ENCODE data around the gene RAB17.

RAB17 gene

DNA sequence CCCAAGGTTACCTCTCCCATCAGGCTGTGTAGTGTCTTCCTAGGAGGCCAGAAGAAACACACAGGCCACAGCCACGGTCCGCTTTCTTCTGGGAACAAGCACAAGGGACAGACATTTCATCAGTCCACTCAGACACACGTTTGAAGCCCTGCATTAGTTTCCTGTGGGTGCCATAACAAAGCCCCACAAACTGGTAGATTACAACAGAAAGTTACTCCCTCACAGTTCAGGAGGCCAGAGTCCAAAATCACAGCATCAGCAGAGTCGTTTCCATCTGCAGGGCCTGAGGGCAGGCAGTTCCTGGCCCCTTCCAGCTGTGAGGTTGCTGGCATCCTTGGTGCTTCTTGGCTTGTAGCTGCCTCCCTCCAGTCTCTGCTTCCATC, 32.9 kb downstream of the RAB17 start:
- no peak for DNase-seq

DNA sequence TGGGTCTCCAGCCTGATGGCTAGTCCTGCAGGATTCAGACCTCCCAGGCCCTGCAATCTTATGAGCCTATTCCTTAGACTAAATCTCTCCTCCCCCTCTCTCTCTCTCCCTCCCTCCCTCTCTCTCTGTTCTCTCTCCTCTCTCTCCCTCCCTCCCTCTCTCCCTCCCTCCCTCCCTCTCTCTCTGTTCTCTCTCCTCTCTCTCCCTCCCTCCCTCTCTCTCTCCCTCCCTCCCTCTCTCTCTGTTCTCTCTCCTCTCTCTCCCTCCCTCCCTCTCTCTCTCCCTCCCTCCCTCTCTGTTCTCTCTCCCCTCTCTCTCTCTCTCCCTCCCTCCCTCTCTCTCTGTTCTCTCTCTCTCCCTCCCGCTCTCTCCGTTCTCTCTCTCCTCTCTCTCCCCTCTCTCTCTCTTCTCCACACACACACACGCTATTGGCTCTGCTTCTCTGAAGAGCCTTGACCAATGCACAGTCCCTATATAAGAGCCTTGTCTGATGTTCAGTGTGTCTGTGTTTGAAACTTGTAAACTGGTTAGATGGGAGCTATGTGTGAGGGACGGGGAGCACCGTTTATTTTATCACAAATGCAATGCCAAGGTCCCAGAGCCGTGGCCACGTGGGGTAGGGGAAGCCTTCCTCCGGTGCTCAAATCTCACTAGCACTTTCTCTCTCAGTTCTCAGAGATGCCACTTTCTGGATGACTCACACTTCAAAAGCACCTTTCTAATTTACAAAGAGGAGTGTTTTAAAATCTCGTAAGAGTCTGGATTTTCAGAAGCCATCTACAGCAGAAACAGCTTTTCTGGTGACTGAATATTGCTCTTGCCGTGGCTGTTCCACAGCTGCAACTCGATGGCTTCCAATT, 33.5 kb downstream of the RAB17 start:
- DNase-seq: no peak

DNA sequence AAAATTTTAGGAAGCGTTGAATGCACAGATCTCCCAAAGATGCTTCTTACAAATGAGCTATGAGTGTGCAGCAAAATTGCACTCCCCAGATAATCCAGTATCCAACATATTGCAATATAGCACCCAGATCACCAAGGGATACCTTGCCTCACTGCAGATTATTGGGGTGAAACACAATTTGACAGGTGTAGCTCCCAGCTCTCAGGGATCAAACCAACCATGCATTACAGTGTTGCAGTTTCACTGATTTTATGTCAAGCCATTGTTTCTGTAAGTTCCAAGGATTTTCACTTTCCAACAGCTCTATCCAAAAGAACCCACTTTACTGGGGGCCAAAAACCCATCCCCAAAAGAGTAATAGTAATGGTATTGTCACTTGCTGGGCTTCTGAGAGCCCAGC, 35.0 kb downstream of the RAB17 start:
- DNase-seq: no peak

DNA sequence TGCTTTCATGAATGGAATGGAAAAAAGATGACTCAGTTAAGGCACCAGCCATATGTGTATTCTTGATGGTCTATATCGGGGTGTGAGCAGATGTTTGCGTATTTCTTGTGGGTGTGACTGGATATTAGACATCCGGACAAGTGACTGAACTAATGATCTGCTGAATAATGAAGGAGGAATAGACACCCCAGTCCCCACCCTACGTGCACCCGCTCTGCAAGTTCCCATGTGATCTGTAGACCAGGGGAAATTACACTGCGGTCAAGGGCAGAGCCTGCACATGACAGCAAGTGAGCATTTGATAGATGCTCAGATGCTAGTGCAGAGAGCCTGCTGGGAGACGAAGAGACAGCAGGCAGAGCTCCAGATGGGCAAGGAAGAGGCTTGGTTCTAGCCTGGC, 36.6 kb downstream of the RAB17 start:
- DNase-seq: no peak

- DNase-seq: no peak
Observed at GRCh38 chr2:237552908-237553307, 37.6 kb downstream of the RAB17 start.

- DNase-seq: no peak
Observed at GRCh38 chr2:237551071-237551574, 39.4 kb downstream of the RAB17 start.

DNA sequence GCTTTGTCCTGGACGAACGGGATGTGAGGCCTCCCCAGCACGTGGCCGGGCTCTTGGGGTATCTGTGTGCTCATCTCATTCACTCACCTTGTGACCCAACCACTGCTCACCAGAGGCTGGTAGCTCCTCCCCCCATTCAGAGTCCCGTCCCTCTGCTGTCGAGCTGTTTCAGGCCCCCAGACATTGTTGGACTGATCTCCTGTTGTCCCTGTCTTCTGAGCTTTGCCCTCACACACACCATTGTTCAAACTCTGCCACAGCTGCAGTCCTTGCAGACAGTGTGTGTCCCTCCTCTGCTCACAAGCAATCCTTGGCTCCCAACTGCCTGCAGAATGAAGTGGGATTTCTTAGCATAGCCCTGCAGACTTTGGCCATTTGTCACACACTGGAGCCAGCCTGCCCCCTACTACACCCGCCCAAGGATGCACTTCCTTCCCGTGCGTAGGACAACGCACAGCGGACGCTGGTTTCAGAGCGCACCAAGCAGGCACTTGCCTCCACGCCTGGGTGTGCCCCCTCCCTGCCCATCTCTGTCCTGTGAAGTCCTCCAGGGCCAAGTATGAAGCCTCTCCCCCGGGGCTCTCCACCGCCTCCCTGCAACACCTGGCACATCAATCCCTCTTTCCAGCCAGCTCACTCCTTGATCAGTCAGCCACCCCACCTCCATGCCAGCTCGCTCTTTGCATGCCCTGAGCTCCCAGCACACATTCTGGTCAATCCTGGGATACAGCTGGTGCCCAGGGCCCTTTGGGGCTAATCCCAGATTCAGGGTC, 40.7 kb downstream of the RAB17 start:
- DNase-seq: no peak

DNA sequence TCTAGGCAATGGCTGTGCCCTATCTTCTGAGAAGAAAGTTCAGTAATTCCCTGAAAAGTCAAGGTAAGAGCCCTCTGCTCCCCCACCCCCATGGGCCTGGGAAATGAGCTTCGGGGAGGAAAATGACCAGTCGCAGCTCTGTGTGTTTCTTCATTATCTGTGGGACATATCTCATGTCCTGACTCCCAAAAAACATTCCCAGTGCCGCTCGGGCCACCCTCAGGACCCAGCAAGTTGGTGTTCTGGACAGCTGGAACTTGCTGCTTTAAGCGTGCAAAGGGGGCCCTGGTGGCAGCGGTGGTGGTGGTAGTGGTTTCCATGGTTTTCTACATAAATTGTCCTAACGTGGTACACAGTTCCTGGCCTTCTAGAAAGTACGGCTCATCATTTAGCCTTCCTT, 41.3 kb downstream of the RAB17 start:
- no peak for DNase-seq

DNA sequence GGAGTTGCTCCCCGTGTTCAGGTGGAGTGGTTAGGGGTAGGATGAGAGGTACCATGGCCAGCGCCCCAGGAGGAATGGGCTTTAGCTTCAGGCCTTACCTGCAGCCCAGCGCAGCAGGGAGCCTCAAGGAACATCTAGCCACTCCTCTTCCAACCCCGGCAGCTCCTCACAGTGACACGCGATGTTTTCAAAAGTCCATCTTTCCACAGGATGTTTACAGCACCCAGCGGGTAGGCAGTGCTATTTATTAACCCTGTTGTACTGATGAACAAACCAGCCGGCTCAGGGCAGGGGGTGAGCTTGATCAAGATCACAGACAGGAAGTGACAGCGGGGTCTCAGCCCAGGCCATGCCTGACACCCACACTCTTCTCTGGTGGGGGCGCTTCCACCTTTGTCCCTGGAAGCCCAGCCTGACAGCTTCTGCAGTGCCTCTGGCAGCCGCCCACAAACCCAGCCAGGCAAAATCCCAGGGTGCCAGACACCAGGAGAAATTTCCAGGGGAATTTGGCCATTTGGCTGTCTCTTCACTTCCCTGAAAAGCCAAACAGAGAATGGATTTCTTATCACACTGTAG, 42.6 kb downstream of the RAB17 start:
- DNase-seq: no peak

- DNase-seq: no peak
Observed at GRCh38 chr2:237546876-237547395, 43.6 kb downstream of the RAB17 start.

DNA sequence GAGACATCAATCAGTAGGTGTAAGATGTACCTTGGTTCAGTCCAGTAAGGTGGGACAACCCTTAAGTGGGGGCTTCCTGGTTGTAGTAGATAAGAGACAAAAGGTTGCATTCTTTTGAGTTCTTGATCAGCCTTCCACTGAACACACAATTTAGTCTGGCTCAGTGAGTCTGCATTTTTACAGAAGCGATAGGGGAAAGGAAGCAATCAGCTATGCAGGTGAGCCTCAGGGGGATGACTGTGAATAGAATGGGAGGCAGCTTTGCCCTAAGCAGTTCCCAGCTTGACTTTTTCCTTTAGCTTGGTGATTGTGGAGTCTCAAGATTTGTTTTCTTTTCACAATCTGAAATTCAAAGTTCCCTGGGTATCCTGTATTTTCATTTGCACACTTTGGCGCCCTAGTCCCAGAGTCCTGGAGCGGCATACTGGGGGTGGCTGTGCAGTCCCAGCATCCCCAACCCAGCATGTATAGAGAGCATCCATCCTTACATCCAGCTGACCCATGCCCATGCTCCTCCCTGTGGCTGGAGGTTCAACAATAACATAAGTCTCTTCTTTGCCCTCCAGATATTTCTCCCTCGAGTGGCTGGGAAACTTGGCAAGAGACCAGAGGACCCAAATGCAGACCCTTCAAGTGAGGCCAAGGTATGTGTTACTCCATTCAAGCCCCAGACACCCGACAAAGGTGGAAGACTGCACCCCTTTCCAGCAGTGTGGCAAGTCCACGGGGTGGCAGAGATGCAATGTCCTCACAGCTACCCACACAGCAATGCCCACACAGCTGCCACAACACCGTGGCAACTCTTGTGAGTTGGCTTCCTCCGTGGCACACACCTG, 44.3 kb downstream of the RAB17 start:
- DNase-seq: no peak

DNA sequence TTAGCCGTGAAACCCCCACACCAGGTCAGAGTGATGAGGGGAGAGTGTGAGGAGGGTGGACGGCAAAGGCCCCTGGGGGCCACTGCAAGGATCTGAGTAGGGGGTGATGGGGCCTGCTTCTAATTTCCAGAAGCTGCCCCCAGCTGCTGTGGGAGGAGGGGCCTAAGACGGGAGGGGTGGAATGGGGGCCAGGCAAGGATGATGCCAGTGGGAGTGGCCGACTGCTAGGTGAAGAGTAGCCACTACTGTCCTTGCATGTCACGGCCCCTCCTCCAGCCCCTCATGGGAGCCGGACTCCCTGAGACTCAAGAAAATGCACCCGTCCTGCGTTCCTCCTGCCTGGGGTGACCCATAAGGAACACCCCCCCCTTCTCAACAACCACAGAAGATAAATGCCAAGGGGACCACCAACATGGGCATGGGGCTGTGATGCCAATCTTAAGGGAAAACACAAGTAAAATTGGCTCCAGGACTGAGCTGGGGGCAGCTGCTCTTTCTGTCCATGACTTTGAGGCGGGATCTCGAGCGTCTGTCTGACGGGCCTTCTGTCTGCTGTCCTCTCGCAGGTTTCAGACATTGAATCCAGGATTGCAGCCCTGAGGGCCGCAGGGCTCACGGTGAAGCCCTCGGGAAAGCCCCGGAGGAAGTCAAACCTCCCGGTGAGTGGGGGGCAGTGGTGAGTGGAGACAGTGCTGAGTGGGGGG, 48.4 kb downstream of the RAB17 start:
- DNase-seq: no peak

GRCh38 chr2:237541243-237541642, 49.3 kb downstream of the RAB17 start:
- DNase-seq: no peak

DNA sequence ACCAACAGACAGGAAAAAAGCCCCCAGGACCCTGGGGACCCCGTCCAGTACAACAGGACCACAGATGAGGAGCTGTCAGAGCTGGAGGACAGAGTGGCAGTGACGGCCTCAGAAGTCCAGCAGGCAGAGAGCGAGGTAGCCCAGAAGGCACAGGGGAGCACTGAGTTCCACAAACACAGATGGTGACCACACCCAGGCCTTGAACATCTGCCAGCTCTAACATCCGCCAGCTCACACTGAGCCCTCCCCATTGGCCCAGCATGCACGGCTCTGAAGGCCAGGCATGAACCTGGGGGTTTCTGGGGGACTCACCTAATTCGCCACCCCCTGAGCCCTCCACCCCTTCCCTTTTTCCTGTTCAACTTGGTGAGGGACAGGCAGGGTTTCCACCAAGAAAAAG, 49.7 kb downstream of the RAB17 start:
- DNase-seq: no peak

DNA sequence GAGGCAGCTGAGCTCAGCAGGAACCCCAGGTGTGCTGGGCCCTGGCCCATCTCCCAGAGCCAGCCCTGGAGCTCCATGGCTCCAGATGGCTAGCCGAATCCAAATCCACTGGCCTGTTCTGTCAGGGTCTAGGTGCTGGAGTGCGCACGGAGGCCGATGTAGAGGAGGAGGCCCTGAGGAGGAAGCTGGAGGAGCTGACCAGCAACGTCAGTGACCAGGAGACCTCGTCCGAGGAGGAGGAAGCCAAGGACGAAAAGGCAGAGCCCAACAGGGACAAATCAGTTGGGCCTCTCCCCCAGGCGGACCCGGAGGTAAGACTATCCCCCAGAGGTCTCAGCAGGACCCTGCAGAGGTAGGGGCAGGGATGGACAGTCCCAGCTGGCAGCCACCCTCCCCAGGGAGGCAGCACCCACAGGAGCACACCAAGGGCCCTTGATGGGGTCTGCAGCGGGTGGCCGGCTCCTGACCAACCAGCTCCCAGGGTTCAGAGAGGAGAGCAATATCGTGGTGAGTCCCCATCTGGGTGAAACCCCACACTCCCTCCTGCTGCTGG, 50.2 kb downstream of the RAB17 start:
- DNase-seq: no peak

DNA sequence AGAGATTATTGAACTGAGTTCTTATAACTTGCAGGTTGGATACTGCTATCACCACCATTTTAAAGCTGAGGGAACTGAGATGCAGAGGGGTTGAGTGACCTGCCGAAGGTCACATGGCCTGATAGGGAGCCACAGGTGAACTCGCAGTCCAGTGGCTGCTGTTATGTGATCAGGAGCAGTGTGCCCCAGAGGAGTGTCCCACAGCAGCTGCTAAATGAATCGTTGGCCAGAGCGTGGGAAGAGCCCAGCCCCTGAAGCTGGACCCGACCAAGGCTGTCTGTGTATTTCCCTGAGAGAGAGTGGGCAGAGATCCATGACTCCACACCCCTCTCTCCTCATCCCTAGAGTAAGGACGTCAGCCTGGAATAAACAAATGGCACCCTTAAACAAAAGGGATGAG, 50.9 kb downstream of the RAB17 start:
- DNase-seq: no peak

GRCh38 chr2:237538901-237539300, 51.6 kb downstream of the RAB17 start:
- DNase-seq: no peak

DNA sequence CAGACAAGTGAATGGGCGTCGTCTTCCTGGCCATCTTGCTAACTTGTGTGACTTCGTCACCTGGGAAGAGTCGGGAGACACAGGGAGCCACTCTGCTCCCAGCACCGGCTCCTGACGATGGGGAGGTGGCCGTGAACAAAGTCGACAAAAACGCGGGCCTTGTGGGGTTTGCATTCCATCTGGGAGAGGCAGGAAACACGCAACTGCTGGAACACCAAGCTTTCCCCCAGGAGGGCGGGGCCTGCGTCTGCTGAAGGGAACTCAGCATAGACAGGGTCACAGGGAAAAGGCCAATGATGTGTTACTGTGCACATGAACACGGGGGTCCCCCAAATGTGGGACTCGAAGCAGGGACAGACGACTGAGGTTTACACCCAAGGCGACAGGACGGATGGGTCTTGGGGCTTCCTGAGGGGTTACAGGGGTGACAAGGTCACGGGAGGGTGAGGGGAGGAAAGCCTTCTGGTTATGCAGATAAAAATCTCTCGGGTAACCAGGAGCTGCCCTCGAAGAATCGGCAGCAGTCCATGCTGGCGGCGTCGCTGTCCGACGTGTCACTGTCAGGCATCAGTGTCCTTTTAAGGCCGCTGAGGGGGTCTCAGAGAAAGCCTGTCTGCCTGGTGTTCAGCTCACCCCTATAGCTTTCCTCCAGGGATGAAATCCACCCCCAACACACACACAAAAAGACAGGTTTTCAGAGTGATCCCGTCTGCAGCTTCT, 52.4 kb downstream of the RAB17 start:
- DNase-seq: no peak

DNA sequence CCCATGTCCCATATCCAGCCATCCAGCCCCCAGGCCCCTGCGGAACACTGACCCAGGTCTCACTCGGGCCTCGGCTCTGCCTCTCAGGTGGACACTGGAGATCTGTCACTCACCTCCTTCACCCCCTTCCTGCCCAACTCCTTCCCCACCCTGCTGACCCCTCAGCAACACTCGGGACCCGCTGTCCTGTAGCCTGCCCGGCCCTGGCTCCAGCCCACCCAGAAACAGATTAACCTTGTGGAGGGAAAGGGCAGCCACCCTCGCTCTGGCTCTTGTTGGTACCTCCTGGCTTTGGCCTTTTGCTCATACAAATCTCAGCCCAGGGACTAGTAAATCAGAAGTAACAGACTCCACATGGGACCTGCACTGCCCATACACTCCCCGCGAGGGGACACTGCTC, 53.9 kb downstream of the RAB17 start:
- no peak for DNase-seq

DNA sequence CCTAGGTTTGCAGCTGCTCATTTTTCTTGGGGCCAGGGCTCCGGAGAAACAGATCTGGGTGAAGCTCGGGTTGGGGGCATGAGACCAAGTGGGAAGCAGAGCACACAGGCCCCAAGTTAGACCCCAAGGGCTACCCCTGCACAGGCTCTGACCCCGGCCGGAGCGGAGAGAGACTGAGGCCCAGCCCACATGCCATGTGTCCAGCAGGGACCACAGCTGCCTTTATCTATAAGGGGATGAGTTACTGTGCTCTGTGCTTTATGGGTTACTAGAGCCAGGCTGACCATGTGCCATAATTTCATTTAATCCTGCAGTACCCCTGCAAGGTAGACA, 54.5 kb downstream of the RAB17 start:
- DNase-seq: no peak

Data from CD4-positive, alpha-beta T cell treated with Interleukin-12 subunit alpha and Interleukin-12 subunit beta, for 1 hour (primary cell).